ENCODE data around the gene FABP3. TPM values are rescaled to one million over a fixed set of nuclear protein-coding genes. Genes with fewer than 3 reads are reported as not detected.

FABP3 gene
- total and polyA plus RNA-seq, 2 of the 13 experiments (the other 11 are each of a cell fraction or from before 2014, with no cell fraction given): 0.21 to 0.24 TPM

DNA sequence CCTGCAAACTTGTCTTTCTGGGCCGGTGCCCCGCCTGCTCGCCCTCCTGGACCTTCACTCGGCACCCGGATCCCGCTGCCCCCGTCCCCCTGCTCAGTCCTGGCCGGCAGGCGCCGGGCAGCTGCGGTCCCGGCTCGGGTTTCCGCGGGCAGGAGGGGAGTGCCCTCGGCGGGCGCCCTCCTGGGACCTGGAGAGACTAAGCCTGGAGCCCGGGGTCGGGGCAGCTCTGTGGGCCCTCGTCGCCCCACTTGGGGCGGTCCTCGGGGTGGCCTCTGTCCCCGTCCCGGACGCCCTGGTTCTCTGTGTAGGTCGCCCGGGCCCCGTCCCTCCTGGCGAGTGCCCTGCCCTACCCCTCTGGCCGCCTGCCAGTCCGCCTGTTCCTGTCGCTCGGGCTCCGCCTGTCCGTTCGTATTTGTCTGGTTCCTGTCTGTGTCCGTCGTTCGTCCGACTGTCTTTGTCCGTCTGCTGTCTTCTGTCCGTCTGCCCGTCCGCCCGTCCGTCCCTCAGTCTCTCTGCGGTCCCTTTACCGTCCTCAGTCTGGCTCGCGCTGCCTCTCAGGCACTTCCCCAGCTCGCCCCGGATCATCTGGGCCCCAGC, 40.6 kb upstream of the FABP3 start (continued):
- peak; percentile 63; the same call in 1 of the 2 replicates for TF ChIP-seq HDAC1 (CRISPR knock-in tag; IDR thresholded peaks at IDR 0.05)
- TF ChIP-seq KMT2A (CRISPR knock-in tag; IDR thresholded peaks at IDR 0.05): peak; percentile 66
- no peak for TF ChIP-seq PRPF4 (IDR thresholded peaks at IDR 0.05; ENCODE audit: low read depth, low read length, poor library complexity, severe bottlenecking)
- TF ChIP-seq NR3C1 (CRISPR knock-in tag; IDR thresholded peaks at IDR 0.05): no peak
- 0 out of 2 replicates have a peak, but pooled peaks have one; percentile 10 for TF ChIP-seq ZNF607 (CRISPR knock-in tag; IDR thresholded peaks at IDR 0.05; ENCODE audit: borderline replicate concordance)
- TF ChIP-seq ZNF605 (CRISPR knock-in tag; IDR thresholded peaks at IDR 0.05): peak; percentile 78
- peak; percentile 47; the same call in 1 of the 2 replicates for TF ChIP-seq PHF8 (CRISPR knock-in tag; IDR thresholded peaks at IDR 0.05)
- TF ChIP-seq, protein P1, sequence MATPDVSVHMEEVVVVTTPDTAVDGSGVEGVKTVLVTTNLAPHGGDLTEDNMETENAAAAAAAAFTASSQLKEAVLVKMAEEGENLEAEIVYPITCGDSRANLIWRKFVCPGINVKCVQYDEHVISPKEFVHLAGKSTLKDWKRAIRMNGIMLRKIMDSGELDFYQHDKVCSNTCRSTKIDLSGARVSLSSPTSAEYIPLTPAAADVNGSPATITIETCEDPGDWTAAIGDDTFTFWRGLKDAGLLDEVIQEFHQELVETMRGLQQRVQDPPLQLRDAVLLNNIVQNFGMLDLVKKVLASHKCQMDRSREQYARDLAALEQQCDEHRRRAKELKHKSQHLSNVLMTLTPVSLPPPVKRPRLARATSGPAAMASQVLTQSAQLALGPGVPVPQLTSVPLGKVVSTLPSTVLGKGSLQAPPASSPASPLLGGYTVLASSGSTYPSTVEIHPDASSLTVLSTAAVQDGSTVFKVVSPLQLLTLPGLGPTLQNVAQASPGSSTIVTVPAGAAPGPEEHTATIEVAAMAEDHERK (CRISPR knock-in tag; IDR thresholded peaks at IDR 0.05; ENCODE audit: low read depth): no peak
- no peak for TF ChIP-seq SAFB2 (CRISPR knock-in tag; IDR thresholded peaks at IDR 0.05; ENCODE audit: borderline replicate concordance, low read depth)
- TF ChIP-seq ZFX (CRISPR knock-in tag; IDR thresholded peaks at IDR 0.05; ENCODE audit: low read depth): 0 out of 2 replicates have a peak, but pooled peaks have one; percentile 14
- no peak for TF ChIP-seq ZNF17 (CRISPR knock-in tag; IDR thresholded peaks at IDR 0.05)
- TF ChIP-seq GFI1 (CRISPR knock-in tag; IDR thresholded peaks at IDR 0.05; ENCODE audit: borderline replicate concordance): 0 out of 2 replicates have a peak, but pooled peaks have one; percentile 31
- TF ChIP-seq, protein P2, sequence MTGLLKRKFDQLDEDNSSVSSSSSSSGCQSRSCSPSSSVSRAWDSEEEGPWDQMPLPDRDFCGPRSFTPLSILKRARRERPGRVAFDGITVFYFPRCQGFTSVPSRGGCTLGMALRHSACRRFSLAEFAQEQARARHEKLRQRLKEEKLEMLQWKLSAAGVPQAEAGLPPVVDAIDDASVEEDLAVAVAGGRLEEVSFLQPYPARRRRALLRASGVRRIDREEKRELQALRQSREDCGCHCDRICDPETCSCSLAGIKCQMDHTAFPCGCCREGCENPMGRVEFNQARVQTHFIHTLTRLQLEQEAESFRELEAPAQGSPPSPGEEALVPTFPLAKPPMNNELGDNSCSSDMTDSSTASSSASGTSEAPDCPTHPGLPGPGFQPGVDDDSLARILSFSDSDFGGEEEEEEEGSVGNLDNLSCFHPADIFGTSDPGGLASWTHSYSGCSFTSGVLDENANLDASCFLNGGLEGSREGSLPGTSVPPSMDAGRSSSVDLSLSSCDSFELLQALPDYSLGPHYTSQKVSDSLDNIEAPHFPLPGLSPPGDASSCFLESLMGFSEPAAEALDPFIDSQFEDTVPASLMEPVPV (CRISPR knock-in tag; IDR thresholded peaks at IDR 0.05): peak; percentile 93; the same call in 1 of the 2 replicates
- TF ChIP-seq ZNF816 (CRISPR knock-in tag; IDR thresholded peaks at IDR 0.05; ENCODE audit: borderline replicate concordance): no peak; the same call in 1 of the 2 replicates
- TF ChIP-seq MXD4 (CRISPR knock-in tag; IDR thresholded peaks at IDR 0.05): peak; percentile 41; the same call in 1 of the 2 replicates
- 0 out of 2 replicates have a peak, but pooled peaks have one; percentile 21 for TF ChIP-seq ZNF747 (CRISPR knock-in tag; IDR thresholded peaks at IDR 0.05; ENCODE audit: borderline replicate concordance)
- no peak for TF ChIP-seq ZSCAN12 (CRISPR knock-in tag; IDR thresholded peaks at IDR 0.05)
- 0 out of 2 replicates have a peak, but pooled peaks have one; percentile 18 for TF ChIP-seq ZNF350 (CRISPR knock-in tag; IDR thresholded peaks at IDR 0.05; ENCODE audit: borderline replicate concordance, low read depth)
- TF ChIP-seq NONO (IDR thresholded peaks at IDR 0.05): no peak
- TF ChIP-seq NONO (CRISPR knock-in tag; conservative IDR thresholded peaks at IDR 0.05): peak; percentile 61; the same call in 1 of the 2 replicates
- TF ChIP-seq ZNF224 (CRISPR knock-in tag; IDR thresholded peaks at IDR 0.05): no peak
- TF ChIP-seq, protein P3, sequence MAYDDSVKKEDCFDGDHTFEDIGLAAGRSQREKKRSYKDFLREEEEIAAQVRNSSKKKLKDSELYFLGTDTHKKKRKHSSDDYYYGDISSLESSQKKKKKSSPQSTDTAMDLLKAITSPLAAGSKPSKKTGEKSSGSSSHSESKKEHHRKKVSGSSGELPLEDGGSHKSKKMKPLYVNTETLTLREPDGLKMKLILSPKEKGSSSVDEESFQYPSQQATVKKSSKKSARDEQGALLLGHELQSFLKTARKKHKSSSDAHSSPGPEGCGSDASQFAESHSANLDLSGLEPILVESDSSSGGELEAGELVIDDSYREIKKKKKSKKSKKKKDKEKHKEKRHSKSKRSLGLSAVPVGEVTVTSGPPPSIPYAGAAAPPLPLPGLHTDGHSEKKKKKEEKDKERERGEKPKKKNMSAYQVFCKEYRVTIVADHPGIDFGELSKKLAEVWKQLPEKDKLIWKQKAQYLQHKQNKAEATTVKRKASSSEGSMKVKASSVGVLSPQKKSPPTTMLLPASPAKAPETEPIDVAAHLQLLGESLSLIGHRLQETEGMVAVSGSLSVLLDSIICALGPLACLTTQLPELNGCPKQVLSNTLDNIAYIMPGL (CRISPR knock-in tag; IDR thresholded peaks at IDR 0.05; ENCODE audit: borderline replicate concordance in 1 of 2, low read depth in 1 of 2): peak in 1 of 2 experiments; percentile 87; a peak in 2 of 4 replicates
- no peak for TF ChIP-seq KAT7 (CRISPR knock-in tag; IDR thresholded peaks at IDR 0.05; ENCODE audit: borderline replicate concordance)
- peak; percentile 32; the same call in 1 of the 2 replicates for TF ChIP-seq ZNF468 (CRISPR knock-in tag; IDR thresholded peaks at IDR 0.05)
- no peak for TF ChIP-seq ZNF562 (CRISPR knock-in tag; IDR thresholded peaks at IDR 0.05; ENCODE audit: borderline replicate concordance)
- peak; percentile 34; the same call in 1 of the 2 replicates for TF ChIP-seq MEIS1 (CRISPR knock-in tag; IDR thresholded peaks at IDR 0.05; ENCODE audit: borderline replicate concordance)
